C1 segment of cervical spinal cord (tissue), 14 donors: Measurements from ENCODE around the gene ARHGAP32.
"Not testable (repeated sequence)": the region's sequence is repeated elsewhere in the genome, so short reads cannot be mapped to it uniquely, and the experiment has no call there.

ENCODE experiments used
- DNase-seq, 14 donors: peaks; one replicate each; lab custom pipeline; 2025; lab: John Stamatoyannopoulos, UW

Gene ARHGAP32

DNA sequence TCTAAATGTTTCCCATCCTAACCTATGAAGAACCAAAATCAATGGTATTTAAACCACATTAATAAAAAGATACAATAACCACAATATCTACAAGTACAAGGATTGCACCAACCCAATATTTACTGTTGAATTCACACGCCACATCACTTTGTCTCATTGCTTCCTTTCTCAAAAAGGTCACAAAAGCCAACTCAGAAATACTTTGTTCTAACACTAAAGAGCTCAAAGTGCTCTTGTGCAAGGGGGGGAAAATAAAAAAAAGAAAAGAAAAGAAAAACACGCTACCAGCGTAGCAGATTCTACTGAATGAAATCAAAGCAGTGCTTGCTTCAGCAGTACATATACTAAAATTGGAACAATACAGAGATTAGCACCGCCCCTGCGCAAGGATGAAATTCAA lies 10.5 kb upstream of the ARHGAP32 start:
- no peak for DNase-seq

GRCh38 chr11:129195682-129196081 lies 3.6 kb upstream of the ARHGAP32 start:
- no peak for DNase-seq

GRCh38 chr11:129191649-129192048 lies 476 bp downstream of the ARHGAP32 start:
- no peak for DNase-seq

GRCh38 chr11:129190087-129190486 lies 2.0 kb downstream of the ARHGAP32 start:
- no peak for DNase-seq

DNA sequence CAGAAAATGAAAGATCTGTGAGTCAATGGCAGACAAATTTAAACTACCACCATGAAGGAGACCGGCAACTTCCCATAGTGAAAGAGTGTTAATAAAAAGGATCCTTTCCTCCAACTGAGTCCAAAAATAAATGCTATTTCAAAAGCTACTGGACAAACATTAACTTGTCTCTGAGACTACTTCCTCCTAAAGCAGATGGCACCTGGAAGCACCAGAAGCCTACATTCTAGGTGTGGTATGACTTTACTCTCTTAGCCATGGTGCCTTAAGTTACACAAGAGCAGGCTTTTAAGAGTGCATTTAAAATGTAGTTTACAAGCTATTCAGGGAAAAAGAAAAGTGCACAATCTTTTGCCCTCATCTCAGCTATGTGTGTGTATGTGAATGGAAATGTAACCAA lies 2.5 kb downstream of the ARHGAP32 start:
- DNase-seq: no peak

DNA sequence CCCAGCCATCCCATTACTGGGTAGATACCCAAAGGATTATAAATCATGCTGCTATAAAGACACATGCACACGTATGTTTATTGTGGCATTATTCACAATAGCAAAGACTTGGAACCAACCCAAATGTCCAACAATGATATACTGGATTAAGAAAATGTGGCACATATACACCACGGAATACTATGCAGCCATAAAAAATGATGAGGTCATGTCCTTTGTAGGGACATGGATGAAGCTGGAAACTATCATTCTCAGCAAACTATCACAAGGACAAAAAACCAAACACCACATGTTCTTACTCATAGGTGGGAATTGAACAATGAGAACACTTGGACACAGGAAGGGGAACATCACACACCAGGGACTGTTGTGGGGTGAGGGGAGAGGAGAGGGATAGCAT lies 7.0 kb downstream of the ARHGAP32 start:
- not testable (repeated sequence) for DNase-seq

DNA sequence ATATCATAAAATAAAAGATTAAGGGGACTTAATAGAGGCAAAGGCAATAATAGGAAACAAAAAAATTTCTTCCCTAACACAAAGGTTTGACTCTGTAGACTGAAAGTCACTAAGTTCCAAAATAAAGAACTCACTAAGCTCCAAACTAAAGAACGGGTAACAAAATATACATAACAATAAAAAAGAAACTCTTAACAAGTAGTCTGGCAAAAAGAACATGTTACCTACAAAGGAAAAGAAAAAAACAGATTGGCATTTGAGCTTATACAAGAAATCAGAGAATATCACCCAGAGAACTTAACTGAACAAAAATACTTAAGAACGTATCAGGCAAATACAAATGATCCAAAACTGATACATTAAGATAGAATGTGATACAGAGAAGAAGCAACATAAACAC lies 7.5 kb downstream of the ARHGAP32 start:
- DNase-seq: no peak

DNA sequence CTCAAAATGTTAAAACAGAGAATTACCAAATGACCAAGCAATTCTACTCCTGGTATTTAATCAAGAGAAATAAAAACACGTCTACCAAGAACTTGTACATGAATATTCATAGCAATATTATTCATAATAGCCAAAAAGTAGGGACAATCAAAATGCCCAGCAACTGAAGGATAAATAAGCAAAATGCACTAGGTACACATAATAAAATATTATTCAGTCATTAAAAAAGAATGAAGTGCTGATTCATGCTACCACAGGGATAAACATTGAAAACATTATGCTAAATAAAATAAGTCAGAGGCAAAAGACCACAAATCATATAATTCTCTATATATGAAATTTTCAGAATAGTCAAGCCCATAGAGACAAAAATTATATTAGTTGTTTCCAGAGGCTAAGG lies 24.8 kb downstream of the ARHGAP32 start:
- DNase-seq: no peak

DNA sequence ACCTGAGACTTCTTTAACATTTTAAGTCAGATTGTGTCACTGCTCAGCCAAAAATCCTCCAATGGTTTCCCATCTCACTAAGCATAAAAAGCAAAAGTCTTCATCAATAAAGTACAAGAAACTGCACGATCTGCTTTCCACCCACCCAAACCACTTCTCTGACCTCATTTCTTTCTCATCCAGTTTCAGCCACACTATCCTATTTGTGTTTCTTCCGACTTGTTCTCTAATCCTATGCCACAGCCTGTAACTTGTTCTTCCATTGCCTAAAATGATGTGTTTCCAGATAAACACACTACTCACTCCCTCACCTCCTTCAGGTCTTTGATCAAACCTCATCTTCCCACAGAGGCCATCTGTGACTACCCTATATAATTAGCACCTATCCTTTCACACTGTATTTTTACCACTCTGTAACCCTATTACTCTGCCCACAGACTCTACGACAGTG lies 28.4 kb downstream of the ARHGAP32 start:
- DNase-seq: no peak

- DNase-seq: not testable (repeated sequence)
Measured at GRCh38 chr11:129157080-129157479, 35.0 kb downstream of the ARHGAP32 start.

DNA sequence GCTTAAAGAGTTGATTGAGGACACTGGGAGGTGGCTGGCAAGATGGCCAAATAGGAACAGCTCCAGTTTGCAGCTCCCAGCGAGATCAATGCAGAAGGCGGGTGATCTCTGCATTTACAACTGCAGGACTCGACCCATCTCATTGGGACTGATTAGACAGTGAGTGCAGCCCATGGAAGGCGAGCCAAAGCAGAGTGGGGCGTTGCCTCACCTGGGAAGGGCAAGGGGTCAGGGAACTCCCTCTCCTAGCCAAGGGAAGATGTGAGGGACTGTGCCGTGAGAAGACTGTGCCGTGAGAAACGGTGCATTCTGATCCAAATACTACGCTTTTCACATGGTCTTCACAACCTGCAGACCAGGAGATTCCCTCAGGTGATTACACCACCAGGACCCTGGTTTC lies 36.4 kb downstream of the ARHGAP32 start:
- no peak for DNase-seq

DNA sequence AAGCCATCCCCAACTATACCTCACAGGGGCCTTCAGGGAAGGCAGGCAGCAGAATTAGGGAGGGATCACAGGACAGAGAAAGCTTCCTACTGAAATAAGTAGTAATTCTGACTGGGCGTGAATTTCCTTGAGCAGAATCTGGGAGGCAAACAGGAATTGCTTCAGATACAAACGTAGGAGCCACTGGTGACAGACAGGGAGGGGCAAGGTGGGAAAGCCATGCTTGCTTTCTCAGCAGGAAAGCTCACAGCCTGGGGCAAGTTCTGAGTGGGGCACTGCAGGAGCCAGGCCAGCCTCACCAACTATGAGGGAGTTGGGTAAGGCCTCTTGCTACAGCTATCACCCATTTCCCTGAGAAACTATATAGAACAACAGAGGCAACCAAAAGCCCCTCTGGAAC lies 43.6 kb downstream of the ARHGAP32 start:
- DNase-seq: no peak

DNA sequence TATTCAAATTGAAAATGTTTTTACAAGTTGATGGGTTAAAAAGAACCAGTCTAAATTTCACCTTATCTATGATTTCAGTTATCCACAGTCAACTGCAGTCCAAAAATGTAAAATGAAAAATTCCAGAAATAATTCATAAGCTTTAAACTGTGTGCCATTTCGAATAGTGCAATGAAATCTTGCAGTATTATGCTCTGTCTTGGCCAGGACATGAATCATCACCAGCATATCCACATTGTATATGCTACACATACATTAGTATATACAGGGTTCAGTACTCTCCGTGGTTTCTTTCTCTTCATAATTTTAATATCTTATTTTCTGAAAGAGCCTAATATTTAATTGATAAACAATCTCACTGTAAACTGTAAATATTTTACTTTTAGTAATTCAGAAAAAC lies 45.9 kb downstream of the ARHGAP32 start:
- no peak for DNase-seq

- DNase-seq: no peak
Measured at GRCh38 chr11:129145276-129145675, 46.8 kb downstream of the ARHGAP32 start.

DNA sequence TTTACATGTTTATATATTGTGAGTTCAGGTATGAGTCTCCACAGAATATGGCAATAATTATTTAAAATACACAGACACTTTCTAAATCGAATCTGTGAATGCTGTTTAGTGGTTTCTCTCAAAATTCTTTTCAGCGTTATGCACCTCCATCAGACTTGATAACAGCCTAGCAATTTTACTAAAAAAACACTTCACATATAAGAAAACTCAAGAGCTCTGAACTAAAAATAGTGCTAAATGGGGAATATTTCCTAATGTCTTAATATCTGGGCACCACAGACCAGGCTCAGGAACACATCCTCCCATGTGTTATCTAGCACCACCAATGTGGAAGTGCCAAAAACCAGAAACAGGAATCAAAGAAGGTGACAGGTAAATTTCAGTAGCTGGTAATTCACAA lies 47.9 kb downstream of the ARHGAP32 start:
- no peak for DNase-seq

DNA sequence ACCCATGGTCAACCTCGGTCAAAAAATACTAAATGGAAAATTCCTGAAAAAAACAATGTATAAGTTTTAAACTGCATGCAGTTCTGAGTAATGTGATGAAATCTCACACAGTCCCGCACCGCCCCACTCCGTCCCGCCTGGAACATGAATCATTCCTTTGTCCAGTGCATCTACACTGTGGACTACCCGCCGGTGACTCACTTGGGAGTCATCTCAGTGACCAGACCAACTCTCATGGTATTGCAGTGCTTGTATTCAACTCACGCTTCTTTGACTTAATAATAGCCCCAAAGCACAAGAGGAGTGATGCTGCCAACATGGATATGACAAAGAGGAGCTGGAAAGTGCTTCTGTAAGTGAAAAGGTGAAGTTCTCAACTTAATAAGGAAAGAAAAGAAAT lies 48.8 kb downstream of the ARHGAP32 start:
- peak in 8 of 14 donors; percentile 10 to 89 (median 22) for DNase-seq

GRCh38 chr11:129141748-129142523 lies 50.2 kb downstream of the ARHGAP32 start:
- DNase-seq: no peak

DNA sequence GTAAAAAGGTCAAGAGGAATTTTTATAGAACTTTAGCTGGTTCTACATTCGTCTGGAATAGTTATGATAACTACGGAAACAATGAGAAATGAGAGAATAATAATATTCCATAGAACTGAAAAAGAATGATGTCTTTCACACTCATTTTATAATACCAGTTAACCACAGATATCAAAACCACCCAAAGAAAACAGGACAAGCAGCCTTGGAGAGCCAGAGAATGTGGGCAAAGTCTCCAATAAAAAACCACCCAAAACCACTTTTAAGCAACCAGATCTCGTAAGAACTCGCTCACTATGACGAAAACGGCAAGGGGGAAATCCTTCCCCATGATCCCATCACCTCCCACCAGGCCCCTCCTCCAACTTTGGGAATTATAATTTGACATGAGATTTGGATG lies 60.8 kb downstream of the ARHGAP32 start:
- DNase-seq: no peak

- DNase-seq: not testable (repeated sequence)
Measured at GRCh38 chr11:129128881-129129620, 63.1 kb downstream of the ARHGAP32 start.

GRCh38 chr11:129119036-129119435 lies 73.1 kb downstream of the ARHGAP32 start:
- no peak for DNase-seq

DNA sequence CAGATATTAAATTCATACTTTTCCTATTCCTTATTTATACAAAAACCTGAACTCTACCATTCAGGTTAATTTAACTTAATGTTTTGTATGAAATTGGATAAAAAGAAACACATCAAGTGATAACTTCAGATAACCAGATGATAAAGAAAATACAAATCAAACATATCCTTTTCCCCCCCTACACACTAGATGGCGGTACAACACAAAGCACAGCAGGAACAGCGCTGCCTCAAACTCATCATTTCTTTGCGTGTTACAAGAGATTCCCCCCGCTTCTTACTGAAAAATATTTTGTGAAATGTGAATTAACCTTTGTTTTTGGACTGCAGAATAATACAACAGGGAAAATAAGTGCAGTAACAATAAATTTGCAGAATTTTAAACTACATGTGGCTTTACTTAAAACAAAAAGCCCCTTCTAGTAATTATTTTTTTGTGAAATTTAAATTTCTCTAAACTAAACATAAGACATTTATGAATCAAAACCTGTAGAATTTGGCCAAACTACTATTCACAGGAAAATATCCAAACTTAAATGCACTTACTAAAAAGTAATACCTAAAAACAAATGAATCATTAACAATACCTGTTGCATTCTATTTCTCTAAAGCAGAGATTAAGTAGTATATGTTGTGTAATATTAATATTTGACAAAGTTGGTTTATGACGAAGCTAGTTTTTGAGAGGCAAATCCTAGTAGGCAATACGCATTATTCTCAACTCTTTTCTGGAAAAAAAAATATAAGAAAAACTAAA lies 74.4 kb downstream of the ARHGAP32 start:
- peak in 6 of 14 donors; percentile 3 to 29 (median 10) for DNase-seq
